NCI-H345 treated with DMSO at 0.1 percent for 48 hours (cell line): ENCODE data around the gene MYOZ3.

ENCODE experiments used
- DNase-seq: peaks from one replicate; lab custom pipeline; 2025; ENCODE audit not compliant: unreplicated experiment; lab: John Stamatoyannopoulos, UW

MYOZ3 gene

DNA sequence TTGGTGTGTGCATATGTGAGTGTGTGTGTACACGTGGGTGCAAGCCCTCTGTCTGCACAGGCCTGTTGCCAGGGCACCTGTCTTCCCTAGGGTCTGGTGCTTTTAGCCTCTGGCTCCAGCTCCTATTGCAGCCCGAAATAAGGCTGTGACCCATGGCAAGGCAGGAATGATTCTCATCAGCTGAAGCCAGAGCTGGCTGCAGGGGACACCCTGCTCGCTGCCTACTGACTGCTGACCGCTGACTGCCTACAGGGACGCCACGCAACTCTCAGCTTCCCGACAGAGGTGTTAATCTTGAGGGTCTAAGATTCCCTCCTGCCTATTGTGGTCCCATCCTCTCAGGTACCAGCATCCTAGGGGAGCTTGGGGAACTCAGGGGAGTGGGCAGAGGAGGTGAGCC, at the start of gene MYOZ3:
Gene MYOZ3 (plus strand): TSS at position 166 of the 400 bp plus-strand sequence. CDS start 1,691 bp downstream, outside the sequence.
- no peak for DNase-seq

DNA sequence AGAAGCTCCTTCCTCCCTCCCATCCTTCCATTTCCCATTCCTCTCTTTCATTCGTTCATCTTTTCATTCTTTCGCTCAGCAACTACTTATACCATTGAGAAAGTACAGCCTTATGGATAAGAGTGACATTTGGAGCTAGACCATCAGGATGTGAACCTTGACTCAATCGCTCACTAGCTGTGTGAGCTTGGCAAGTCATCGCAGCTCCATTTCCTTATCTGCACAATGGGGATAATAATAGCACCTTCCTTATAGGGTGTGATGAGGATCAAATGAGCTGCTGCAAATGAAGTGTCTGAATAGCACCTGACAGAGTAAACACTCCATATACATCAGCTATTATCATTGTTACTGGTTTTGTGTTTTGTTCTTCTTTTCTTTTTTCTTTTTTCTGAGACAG, 48.6 kb upstream of the MYOZ3 start:
- DNase-seq = peak; percentile 63

- no peak for DNase-seq
Observed at GRCh38 chr5:150612905-150613670, 48.0 kb upstream of the MYOZ3 start.

DNA sequence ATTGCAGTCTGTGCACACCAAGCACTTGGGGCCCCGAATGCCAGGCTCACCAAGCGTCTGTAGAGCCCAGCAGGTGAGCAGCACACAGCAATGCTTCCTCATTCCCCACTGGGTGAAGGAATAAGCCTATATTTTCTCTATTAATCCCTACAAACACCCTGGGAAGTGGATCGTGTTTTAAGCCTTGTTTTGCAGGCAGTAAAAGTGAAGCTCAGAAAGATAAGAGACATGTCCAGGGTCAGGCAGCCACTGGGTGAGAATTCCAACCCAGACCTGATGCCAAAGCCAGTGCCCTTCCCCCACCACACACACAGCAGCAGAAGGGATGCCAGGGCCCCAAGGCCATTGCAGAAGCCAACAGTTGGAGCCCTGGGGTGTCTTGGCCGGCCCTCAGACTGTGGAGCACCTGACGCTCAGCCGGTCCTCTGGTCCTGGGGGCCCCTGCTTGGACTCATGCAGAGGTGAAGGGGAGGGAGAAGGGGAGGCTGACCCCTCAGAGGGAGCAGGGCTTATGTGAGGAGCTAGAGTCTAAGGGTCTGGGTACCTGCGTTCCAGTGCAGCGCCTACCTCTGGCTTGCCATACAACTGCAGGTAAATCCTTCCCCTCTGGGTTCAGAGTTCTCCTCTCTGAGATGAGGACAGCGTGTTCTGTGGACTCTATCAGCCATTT, 46.9 kb upstream of the MYOZ3 start:
- DNase-seq = no peak

GRCh38 chr5:150614661-150615060, 46.4 kb upstream of the MYOZ3 start:
- DNase-seq = no peak

DNA sequence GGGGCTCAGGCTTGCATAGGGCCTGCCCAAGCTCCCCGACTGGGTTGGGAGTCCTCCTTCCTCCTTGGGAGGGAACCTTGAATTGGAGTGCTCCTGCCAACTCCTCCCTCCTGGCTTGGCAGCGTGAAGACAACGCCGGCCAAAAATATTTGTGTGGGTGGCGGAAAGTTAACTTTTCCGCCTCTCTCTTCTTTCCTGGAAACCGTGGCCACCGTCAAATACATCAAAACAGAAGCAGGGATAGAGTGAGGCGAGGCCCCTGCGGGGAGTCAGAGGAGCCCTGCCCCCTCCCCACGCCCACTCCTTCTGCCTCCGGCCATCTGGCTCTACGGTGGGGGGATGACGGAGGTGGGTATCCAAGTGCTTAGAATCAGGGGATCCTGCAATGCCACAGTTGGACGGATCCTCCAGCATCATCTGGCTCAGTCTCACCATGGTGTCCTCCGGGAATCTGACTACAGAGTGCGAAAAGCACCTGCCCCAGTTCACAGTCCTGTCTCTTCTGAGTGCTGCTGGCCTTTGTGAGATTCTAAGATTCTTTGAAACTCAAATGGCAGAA, 45.8 kb upstream of the MYOZ3 start:
- DNase-seq = no peak

- no peak for DNase-seq
Observed at GRCh38 chr5:150616024-150616470, 45.0 kb upstream of the MYOZ3 start.

GRCh38 chr5:150616506-150616905, 44.5 kb upstream of the MYOZ3 start:
- DNase-seq = no peak

- DNase-seq = no peak
Observed at GRCh38 chr5:150618163-150618562, 42.9 kb upstream of the MYOZ3 start.

- no peak for DNase-seq
Observed at GRCh38 chr5:150618588-150619281, 42.3 kb upstream of the MYOZ3 start.

- no peak for DNase-seq
Observed at GRCh38 chr5:150619359-150620230, 41.5 kb upstream of the MYOZ3 start.

DNA sequence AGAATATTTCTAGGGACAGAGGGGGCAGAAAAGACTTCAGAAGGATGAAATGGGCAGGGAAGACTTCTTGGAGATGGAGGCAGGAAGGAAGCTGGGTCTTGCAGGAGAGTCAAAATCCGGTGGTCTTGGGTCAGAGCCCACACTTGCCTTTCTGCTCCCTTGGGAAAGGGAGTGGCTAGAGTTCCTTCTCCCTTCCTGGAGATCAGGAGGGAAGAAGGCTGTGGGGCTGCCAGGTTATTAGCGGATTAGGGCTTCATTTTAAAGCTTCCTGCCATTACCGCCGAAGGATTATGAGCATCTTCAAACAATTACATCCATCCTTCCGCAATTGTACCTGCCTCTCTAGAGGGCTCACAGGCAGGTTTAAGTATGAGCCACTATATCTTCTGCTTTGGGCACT, 39.8 kb upstream of the MYOZ3 start:
- no peak for DNase-seq

- no peak for DNase-seq
Observed at GRCh38 chr5:150622157-150622556, 38.9 kb upstream of the MYOZ3 start.

- no peak for DNase-seq
Observed at GRCh38 chr5:150623152-150623877, 37.7 kb upstream of the MYOZ3 start.

DNA sequence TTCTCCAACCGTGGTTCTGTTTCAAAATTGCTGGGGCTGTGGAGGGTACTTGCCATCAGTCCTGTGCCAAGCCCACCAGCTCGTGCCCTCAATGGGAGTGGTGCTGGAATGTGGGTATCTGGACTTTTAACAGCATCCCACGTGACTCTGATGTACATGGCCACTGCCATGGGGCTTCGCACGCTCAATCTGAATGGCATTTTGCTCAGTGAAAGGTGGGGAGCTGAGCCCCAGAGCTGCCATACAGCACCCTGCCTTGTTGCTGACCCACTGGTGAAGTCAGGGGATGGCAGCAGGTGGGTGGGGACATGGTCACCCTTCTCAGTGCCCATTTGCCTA, 37.2 kb upstream of the MYOZ3 start:
- no peak for DNase-seq

DNA sequence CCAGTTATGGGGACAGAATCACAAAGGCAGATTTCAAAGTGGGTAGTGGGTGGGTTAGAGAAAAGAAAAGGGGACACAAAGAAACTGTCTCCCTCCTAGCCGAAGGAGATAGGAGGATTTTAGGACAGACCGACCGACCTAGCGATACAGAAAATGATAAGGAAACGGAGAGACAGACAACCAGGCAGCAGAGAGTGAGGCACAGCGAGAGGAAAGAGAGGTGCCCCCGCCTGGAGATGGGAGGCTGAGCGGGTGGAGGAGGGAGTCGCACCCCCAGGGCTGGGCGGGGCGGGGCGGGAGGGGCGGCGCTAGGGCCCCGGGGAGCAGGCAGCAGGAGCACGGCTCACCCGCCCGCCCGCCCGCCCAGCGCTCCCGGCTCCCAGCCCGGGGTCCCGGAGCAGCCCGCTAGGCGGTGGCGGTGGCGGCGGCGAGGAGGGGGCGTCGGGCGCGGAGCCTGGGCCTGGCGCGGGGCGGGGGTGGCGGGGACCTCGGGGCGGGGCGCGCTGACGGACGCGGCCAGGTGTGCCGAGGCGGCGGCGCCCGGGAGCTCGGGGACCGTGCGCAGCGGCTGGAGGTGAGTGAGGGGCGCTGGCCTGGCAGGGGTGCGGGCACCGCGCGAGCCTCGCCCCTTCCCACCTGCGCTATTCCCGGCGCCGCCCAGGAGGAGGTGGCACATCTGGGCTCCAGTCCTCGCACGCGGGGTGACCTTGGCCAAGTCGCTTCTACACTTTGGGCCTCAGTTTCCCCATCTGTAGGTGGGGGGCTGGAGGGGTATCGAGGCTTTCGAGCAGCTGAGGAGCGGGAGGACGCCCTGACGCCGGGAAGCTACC, 36.5 kb upstream of the MYOZ3 start:
- DNase-seq = no peak

- DNase-seq = no peak
Observed at GRCh38 chr5:150625164-150625535, 35.9 kb upstream of the MYOZ3 start.

- DNase-seq = no peak
Observed at GRCh38 chr5:150625831-150626746, 35.0 kb upstream of the MYOZ3 start.
